HG03066 (cell line): ENCODE results near the gene MANF.
"Not testable (repeated sequence)": the region's sequence is repeated elsewhere in the genome, so short reads cannot be mapped to it uniquely, and the experiment has no call there.

Experiments used
- ATAC-seq: cut with Tn5 transposase; IDR thresholded peaks from one replicate; pipeline ENCODE4 v1.9.1; 2021; ENCODE audit warnings: low read depth; ENCODE audit not compliant: unreplicated experiment

Gene MANF

GRCh38 chr3:51384726-51385473 lies at the start of gene MANF:
Gene MANF, plus strand, starts transcription at chr3:51385291. Its CDS starts 52 bp downstream, at chr3:51385343.
- peak; percentile 96 for ATAC-seq

- ATAC-seq, result no peak
These were observed 48.8 kb upstream of the MANF start for GRCh38 chr3:51336261-51336660.

- ATAC-seq, result no peak
These were observed 47.4 kb upstream of the MANF start for GRCh38 chr3:51337666-51338065.

- ATAC-seq, result no peak
These were observed 46.5 kb upstream of the MANF start for GRCh38 chr3:51338632-51339031.

- ATAC-seq, result no peak
These were observed 44.9 kb upstream of the MANF start for GRCh38 chr3:51340013-51340829.

GRCh38 chr3:51340989-51341636 lies 44.0 kb upstream of the MANF start:
- ATAC-seq, result no peak

- ATAC-seq, result no peak
These were observed 41.0 kb upstream of the MANF start for GRCh38 chr3:51343918-51344687.

- no peak for ATAC-seq
These were observed 34.3 kb upstream of the MANF start for GRCh38 chr3:51350751-51351150.

GRCh38 chr3:51353131-51353530 lies 32.0 kb upstream of the MANF start:
- no peak for ATAC-seq

- ATAC-seq, result no peak
These were observed 31.4 kb upstream of the MANF start for GRCh38 chr3:51353691-51354090.

- ATAC-seq, result no peak
These were observed 30.9 kb upstream of the MANF start for GRCh38 chr3:51354172-51354571.

- ATAC-seq, result no peak
These were observed 30.1 kb upstream of the MANF start for GRCh38 chr3:51354731-51355615.

GRCh38 chr3:51355891-51356578 lies 29.1 kb upstream of the MANF start:
- no peak for ATAC-seq

GRCh38 chr3:51357856-51358255 lies 27.2 kb upstream of the MANF start:
- ATAC-seq, result no peak

GRCh38 chr3:51358981-51359380 lies 26.1 kb upstream of the MANF start:
- ATAC-seq, result no peak

GRCh38 chr3:51360806-51361205 lies 24.3 kb upstream of the MANF start:
- no peak for ATAC-seq

GRCh38 chr3:51361746-51362145 lies 23.3 kb upstream of the MANF start:
- ATAC-seq, result no peak

GRCh38 chr3:51362476-51362875 lies 22.6 kb upstream of the MANF start:
- no peak for ATAC-seq

- not testable (repeated sequence) for ATAC-seq
These were observed 16.8 kb upstream of the MANF start for GRCh38 chr3:51368276-51368675.
